Jurkat, Clone E6-1 (cell line): Measurements from ENCODE around the gene ABHD3.
"Not testable (repeated sequence)": the region's sequence is repeated elsewhere in the genome, so short reads cannot be mapped to it uniquely, and the experiment has no call there.

ENCODE experiments used
- DNase-seq: peaks from one replicate; pipeline ENCODE4 v3.0.0-alpha.2; 2011; ENCODE audit warnings: low read depth, low spot score
- H3K4me3 ChIP-seq: 2 replicates; pipeline ENCODE4 v1.5.1; 2011; ENCODE audit warnings: mild to moderate bottlenecking, low read length, control low read depth, moderate library complexity

ABHD3 gene

GRCh38 chr18:21662581-21662980 is 42.0 kb downstream of the ABHD3 start:
- DNase-seq = no peak
- H3K4me3 ChIP-seq = no peak overlapping the region

DNA sequence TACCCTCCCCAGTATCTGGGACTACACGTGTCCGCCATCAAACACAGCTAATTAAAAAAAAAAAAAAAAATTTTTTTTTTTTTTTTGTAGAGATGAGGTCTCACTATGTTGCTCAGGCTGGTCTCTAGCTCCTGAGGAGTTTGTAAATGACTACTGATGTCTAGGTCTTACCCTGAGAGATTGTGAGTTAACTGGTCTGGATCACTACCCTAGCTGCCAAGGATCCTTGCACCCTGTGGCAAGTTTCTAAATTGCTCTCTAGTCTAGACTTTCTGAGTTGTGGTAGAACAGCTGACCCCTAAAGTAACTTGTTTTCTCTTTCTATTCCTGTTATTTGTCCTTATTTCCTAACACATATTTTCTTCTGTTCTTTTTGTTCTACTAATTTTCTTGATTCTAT is 44.5 kb downstream of the ABHD3 start:
- no peak overlapping the region for H3K4me3 ChIP-seq
- no peak for DNase-seq

GRCh38 chr18:21656402-21656801 is 48.2 kb downstream of the ABHD3 start:
- no peak for DNase-seq
- no peak overlapping the region for H3K4me3 ChIP-seq

DNA sequence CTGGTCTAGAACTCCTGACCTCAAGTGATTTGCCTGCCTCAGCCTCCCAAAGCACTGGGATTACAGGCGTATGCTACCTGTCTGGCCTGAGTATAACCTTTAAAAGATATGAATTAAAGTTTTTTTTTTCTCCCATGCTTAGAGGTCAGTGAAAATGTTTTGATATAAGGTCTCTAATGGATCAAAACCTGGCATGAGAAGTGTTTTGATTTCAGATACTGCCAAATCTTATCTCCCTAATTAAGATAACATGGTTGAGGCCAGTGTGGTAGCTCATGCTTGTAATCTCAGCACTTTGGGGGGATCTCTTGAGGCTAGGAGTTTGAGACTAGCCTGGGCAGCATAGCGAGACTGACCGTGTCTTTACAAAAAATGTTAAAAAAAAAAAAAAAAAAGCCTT is 51.2 kb downstream of the ABHD3 start:
- H3K4me3 ChIP-seq = no peak overlapping the region
- DNase-seq = no peak

DNA sequence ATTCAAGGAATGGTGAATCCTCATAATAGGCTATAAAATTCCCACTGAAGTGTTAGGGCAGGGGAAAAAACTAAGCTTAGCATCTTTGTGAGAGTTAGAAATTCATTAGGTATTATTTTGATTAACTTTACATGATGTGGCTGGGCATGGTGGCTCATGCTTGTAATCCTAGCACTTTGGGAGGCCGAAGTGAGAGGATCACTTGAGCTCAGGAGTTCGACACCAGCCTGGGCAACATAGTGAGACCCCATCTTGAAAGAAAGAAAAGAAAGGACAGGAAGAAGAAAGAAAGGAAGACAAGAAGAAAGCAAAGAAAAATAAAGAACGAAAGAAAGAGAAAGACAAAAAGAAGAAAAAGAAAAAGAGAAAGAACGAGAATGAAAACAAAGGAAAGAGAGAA is 52.5 kb downstream of the ABHD3 start:
- DNase-seq = no peak
- no peak overlapping the region for H3K4me3 ChIP-seq

GRCh38 chr18:21650311-21650710 is 54.3 kb downstream of the ABHD3 start:
- H3K4me3 ChIP-seq = no peak overlapping the region
- no peak for DNase-seq

- DNase-seq = not testable (repeated sequence)
These were observed 64.2 kb downstream of the ABHD3 start for GRCh38 chr18:21640375-21640774.

DNA sequence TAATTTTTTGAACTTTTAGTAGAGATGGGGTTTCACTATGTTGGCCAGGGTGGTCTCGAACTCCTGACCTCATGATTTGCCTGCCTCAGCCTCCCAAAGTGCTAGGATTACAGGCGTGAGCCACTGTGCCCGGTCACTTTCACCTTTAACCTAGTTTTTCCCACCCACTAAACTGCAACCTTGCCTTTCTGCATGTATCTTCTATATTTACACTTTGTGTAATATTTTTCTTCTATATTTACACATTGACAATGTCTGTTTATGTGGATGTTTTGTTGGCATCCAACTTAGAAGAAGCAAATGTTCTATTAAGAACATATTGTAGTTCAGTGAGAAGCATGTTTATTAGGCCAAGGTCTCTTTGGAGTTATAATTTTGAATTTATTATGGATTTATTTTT is 65.8 kb downstream of the ABHD3 start:
- H3K4me3 ChIP-seq = no peak overlapping the region
- no peak for DNase-seq

More at GRCh38 chr18:21640375-21640774, 64.2 kb downstream of the ABHD3 start:
- not testable (repeated sequence) for H3K4me3 ChIP-seq

- DNase-seq = no peak
- H3K4me3 ChIP-seq = no peak overlapping the region
These were observed 67.8 kb downstream of the ABHD3 start for GRCh38 chr18:21636769-21637168.

- H3K4me3 ChIP-seq = no peak overlapping the region
- no peak for DNase-seq
These were observed 69.9 kb downstream of the ABHD3 start for GRCh38 chr18:21634588-21635199.

DNA sequence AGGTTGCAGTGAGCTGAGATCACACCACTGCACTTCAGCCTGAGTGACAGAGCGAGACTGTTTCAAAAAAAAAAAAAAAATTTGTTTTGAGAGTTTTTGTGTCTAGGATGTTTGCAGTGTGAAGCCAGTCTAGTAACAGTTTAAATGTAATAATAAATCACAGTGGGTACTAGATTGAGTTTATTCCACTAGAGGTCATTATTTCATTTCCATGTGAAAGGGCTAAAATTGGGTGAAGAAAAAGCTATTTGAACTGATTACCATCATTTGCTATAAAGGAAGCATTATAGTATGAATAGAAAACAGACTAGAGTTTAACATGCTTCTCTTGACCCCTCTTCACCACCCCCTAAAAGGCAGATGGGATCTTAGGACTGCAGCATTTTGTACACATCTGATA is 72.2 kb downstream of the ABHD3 start:
- no peak for DNase-seq
- H3K4me3 ChIP-seq = no peak overlapping the region

GRCh38 chr18:21629089-21629832 is 75.3 kb downstream of the ABHD3 start:
- H3K4me3 ChIP-seq = no peak overlapping the region
- no peak for DNase-seq

DNA sequence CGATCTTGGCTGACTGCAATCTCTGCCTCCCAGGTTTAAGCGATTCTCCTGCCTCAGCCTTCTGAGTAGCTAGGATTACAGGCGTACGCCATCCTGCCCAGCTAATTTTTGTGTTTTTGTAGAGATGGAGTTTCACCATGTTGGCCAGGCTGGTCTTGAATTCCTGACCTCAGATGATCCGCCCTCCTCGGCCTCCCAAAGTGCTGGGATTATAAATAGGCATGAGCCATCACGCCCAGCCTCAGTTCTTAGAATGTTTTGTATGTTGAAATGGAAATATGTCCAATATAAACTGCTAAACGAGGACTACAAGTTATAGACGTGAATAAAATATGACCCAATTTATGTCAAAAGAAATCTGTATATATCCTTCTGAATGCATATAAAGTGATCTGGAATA is 82.9 kb downstream of the ABHD3 start:
- not testable (repeated sequence) for DNase-seq, H3K4me3 ChIP-seq

DNA sequence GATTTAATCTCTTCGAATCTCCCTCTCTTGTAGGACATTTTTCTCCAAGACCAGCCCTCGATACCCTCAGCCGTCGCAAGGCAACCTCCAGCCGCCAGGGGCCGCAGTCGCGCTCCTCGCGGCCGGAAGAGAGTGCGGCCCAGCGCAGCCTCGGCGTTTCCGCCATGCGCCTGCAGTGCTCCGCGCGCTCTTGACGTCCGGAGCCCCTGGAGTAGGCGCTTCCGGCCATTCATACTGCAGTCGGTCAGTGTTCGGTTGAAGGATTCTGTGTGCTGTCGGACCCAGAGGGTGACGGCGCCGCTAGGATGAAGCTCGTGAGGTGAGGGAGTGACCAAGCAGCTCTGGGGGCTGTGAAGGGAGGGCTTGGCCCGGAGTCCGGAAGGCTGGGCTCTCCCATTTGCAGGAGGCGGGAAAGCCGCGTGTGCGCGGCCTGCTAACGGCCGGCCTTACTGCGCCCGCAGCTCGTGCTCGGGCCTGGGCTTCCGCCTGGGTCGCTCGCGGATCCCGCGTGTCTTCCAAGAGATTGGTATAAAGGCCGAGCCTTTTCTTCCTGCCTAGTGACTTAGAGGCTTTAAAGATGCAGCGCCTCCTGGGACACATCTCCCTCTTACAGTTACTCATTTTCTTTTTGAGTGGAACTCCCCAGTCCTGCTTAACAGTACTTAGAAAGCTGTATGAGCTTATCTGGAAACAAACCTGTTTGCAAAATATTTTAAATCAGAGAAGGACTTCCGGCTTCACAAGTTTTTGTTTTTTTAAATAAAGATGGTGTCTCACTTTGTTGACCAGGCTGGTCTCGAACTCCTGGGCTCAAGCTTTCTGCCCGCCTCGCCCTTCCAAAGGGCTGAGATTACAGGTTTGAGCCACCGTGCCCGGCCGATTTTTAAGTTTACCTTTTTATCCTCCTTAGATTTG is 92.2 kb downstream of the ABHD3 start, which contains the start of gene SNRPD1:
TSS of gene SNRPD1 (plus strand) at position 190 of the 915 bp plus-strand sequence. CDS start at position 306, 116 bp downstream.
- H3K4me3 ChIP-seq = peak within 1 kb of the TSS; percentile 75
- peak; percentile 86 for DNase-seq

DNA sequence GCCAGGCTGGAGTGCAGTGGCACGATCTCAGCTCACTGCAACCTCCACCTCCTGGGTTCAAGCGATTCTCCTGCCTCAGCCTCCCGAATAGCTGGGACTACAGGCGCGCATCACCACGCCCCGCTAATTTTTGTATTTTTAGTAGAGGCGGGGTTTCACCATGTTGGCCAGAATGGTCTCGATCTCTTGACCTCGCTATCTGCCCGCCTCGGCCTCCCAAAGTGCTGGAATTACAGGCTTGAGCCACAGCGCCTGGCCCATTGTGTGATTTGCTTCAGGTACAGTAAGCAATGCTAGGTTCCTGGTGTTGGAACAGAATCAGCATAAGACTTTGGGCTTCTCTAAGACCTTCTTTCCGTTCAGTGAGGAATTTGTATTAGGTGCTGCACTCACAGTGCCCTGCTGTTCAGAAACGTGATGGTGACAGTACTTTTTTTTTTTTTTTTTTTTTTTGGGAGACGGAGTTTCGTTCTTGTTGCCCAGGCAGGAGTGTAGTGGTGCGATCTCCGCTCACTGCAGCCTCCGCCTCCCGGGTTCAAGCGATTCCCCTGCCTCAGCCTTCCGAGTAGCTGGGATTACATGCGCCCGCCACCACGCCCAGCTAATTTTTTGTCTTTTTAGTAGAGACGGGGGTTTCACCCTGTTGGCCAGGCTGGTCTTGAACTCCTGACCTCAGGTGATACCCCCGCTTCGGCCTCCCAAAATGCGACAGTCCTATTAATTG is 93.0 kb downstream of the ABHD3 start:
- not testable (repeated sequence) for DNase-seq
- H3K4me3 ChIP-seq = peak overlapping the region; percentile 75

DNA sequence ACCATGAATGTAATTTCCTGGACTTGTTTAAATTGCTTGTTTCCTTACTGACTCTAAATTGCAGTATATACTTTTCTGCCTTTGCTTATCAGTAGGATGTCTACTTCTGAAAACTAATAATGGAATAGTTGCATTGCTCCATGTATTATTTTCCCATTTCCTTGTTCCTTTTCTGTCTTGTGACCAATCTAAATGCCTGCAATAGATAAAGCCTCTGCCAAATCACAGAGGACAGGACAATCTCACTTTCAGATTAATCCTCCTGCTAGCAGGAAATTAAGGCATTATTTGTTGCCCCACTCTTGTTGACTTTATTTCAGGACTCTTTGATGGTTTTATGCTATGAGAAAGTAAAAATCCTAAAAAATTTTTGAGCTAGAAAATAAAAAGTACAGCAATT is 99.4 kb downstream of the ABHD3 start:
- no peak for DNase-seq
- H3K4me3 ChIP-seq = no peak overlapping the region

- H3K4me3 ChIP-seq = no peak overlapping the region
- DNase-seq = no peak
These were observed 99.9 kb downstream of the ABHD3 start for GRCh38 chr18:21604671-21605070.

- H3K4me3 ChIP-seq = no peak overlapping the region
- no peak for DNase-seq
These were observed 102.3 kb downstream of the ABHD3 start for GRCh38 chr18:21602299-21602587.
